Fibroblast of lung (primary cell): ENCODE measurements around the gene CARS1. TPM values are rescaled to one million over a fixed set of nuclear protein-coding genes. Genes with fewer than 3 reads are reported as not detected.

Source experiments
- DNase-seq, 2 donors: peaks; one replicate each; pipeline versions ENCODE4 v3.0.0 to v3.0.0-alpha.2; 2010; ENCODE audit warnings: low read depth in 2 of 2
- H2AFZ ChIP-seq: 2 replicates; pipeline ENCODE4 v1.5.1; 2012; ENCODE audit warnings: low read length, control low read depth, inconsistent platforms
- H3K27ac ChIP-seq: 2 replicates; pipeline ENCODE4 v1.5.1; 2011; ENCODE audit warnings: low read length, control low read depth; ENCODE audit not compliant: insufficient read depth
- H3K27me3 ChIP-seq: 2 replicates; pipeline ENCODE4 v1.5.1; 2011; ENCODE audit warnings: mild to moderate bottlenecking, low read length; ENCODE audit not compliant: control insufficient read depth, insufficient read depth
- H3K36me3 ChIP-seq: 2 replicates; pipeline ENCODE4 v1.5.1; 2011; ENCODE audit warnings: low read length; ENCODE audit not compliant: control insufficient read depth, insufficient read depth
- H3K4me1 ChIP-seq: 2 replicates; pipeline ENCODE4 v1.5.1; 2011; ENCODE audit warnings: low read length; ENCODE audit not compliant: control insufficient read depth, insufficient read depth; ENCODE audit errors: extremely low read depth
- H3K4me2 ChIP-seq: 2 replicates; pipeline ENCODE4 v1.5.1; 2011; ENCODE audit warnings: low read length, control low read depth; ENCODE audit not compliant: insufficient read depth; ENCODE audit errors: extremely low read depth
- H3K4me3 ChIP-seq, 4 experiments: fragments of 200-600 bp in 1 of 4; sonication (generic) in 1 of 4; replicated peaks in 1 of 4; 2 replicates each; pipeline ENCODE4 v1.5.1; 2011 to 2016; ENCODE audit warnings: low read length in 4 of 4, low read depth in 3 of 4, mild to moderate bottlenecking in 3 of 4, control low read depth in 2 of 4, inconsistent platforms in 1 of 4, mixed read lengths in 1 of 4; ENCODE audit not compliant: insufficient read depth in 1 of 4; ENCODE audit errors: control extremely low read depth in 1 of 4
- H3K79me2 ChIP-seq: 2 replicates; pipeline ENCODE4 v1.5.1; 2012; ENCODE audit warnings: mild to moderate bottlenecking, low read length, inconsistent platforms; ENCODE audit not compliant: control insufficient read depth, insufficient read depth
- H3K9ac ChIP-seq: 2 replicates; pipeline ENCODE4 v1.5.1; 2011; ENCODE audit warnings: mild to moderate bottlenecking, low read length, control low read depth; ENCODE audit not compliant: insufficient read depth
- H3K9me3 ChIP-seq: 2 replicates; pipeline ENCODE4 v1.5.1; 2012; ENCODE audit warnings: low read depth, low read length; ENCODE audit not compliant: control insufficient read depth, insufficient read depth
- H4K20me1 ChIP-seq: 2 replicates; pipeline ENCODE4 v1.5.1; 2011; ENCODE audit warnings: low read length; ENCODE audit not compliant: control insufficient read depth, insufficient read depth; ENCODE audit errors: extremely low read depth
- EZH2 ChIP-seq: IDR thresholded peaks from 2 replicates; pipeline ENCODE4 v1.5.1; 2012; ENCODE audit warnings: low read length, control low read depth, mild to moderate bottlenecking; ENCODE audit errors: missing control alignments
- polyA plus RNA-seq, 2 donors: library from polyadenylated mRNA; depleted of rRNA in 1 of 2; stranded (reverse) in 1 of 2; unstranded in 1 of 2; fragments of >200 nt; gene quantifications; 2 replicates each; pipeline ENCODE4 v1.2.1, GENCODE V29; 2011 to 2012; ENCODE audit warnings: missing spikeins in 1 of 2
- total RNA-seq: library from RNA; depleted of rRNA; stranded (reverse); fragments of >200 nt; gene quantifications from 2 replicates; pipeline ENCODE4 v1.2.1, GENCODE V29; 2014
- TF ChIP-seq, protein P1 (sequence below), 2 donors: IDR thresholded peaks in 1 of 2; conservative IDR thresholded peaks in 1 of 2; 1 replicate in 1 of 2; 2 replicates in 1 of 2; pipeline ENCODE4 v1.5.1; 2011 to 2012; ENCODE audit warnings: low read length in 2 of 2, control low read depth in 1 of 2, inconsistent platforms in 1 of 2, low read depth in 1 of 2, mild to moderate bottlenecking in 1 of 2

The CARS1 gene
- total and polyA plus RNA-seq, 2 donors (not counting 1 experiment from before 2014, with no cell fraction given) = 67.5 to 149 TPM

GRCh38 chr11:2996976-2997375 is 60.2 kb downstream of the CARS1 start:
- peaks cover 19% of the 10 kb centered on the region for H3K36me3 ChIP-seq
- peaks cover 5% of the 10 kb centered on the region for H3K4me1 ChIP-seq
- DNase-seq = no peak
- H3K9ac ChIP-seq = no peak overlapping the region
- no peaks in the 10 kb centered on the region for H4K20me1 ChIP-seq
- no peaks in the 10 kb centered on the region for H3K79me2 ChIP-seq
- H3K27me3 ChIP-seq = no peaks in the 10 kb centered on the region
- H2AFZ ChIP-seq = no peak overlapping the region
- H3K27ac ChIP-seq = no peak overlapping the region
- no peaks in the 10 kb centered on the region for H3K9me3 ChIP-seq
- TF ChIP-seq EZH2 = no peak
- TF ChIP-seq, protein P1, sequence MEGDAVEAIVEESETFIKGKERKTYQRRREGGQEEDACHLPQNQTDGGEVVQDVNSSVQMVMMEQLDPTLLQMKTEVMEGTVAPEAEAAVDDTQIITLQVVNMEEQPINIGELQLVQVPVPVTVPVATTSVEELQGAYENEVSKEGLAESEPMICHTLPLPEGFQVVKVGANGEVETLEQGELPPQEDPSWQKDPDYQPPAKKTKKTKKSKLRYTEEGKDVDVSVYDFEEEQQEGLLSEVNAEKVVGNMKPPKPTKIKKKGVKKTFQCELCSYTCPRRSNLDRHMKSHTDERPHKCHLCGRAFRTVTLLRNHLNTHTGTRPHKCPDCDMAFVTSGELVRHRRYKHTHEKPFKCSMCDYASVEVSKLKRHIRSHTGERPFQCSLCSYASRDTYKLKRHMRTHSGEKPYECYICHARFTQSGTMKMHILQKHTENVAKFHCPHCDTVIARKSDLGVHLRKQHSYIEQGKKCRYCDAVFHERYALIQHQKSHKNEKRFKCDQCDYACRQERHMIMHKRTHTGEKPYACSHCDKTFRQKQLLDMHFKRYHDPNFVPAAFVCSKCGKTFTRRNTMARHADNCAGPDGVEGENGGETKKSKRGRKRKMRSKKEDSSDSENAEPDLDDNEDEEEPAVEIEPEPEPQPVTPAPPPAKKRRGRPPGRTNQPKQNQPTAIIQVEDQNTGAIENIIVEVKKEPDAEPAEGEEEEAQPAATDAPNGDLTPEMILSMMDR (conservative IDR thresholded peaks at IDR 0.05 in 1 of 2, IDR thresholded peaks at IDR 0.05 in 1 of 2; ENCODE audit: low read depth in 1 of 2, low read length in 2 of 2) = no peak
- H3K4me2 ChIP-seq = no peak overlapping the region
- H3K4me3 ChIP-seq = no peak overlapping the region

GRCh38 chr11:2995893-2996554 is 61.2 kb downstream of the CARS1 start:
- Histone ChIP-seq H3K27me3 (no peaks in the 10 kb centered on the region), H4K20me1 (no peaks in the 10 kb centered on the region), H3K79me2 (peaks cover 8% of the 10 kb centered on the region), H3K36me3 (peaks cover 9% of the 10 kb centered on the region), H3K9me3 (no peaks in the 10 kb centered on the region), H3K4me2 (no peak overlapping the region), H2AFZ (no peak overlapping the region), H3K4me3 (no peak overlapping the region), H3K4me1 (peaks cover 5% of the 10 kb centered on the region), H3K9ac (no peak overlapping the region), H3K27ac (no peak overlapping the region)
- DNase-seq = no peak
- TF ChIP-seq, protein P1 (conservative IDR thresholded peaks at IDR 0.05 in 1 of 2, IDR thresholded peaks at IDR 0.05 in 1 of 2; ENCODE audit: low read depth in 1 of 2, low read length in 2 of 2) = no peak
- TF ChIP-seq EZH2 = no peak

GRCh38 chr11:2995031-2995561 is 62.1 kb downstream of the CARS1 start:
- peaks cover 3% of the 10 kb centered on the region for H3K36me3 ChIP-seq
- DNase-seq = no peak

More at GRCh38 chr11:2995031-2995561, 62.1 kb downstream of the CARS1 start:
- H3K27me3 ChIP-seq = no peaks in the 10 kb centered on the region
- no peak overlapping the region for H3K4me2 ChIP-seq
- no peaks in the 10 kb centered on the region for H3K9me3 ChIP-seq
- no peak overlapping the region for H3K9ac ChIP-seq
- H4K20me1 ChIP-seq = no peaks in the 10 kb centered on the region
- H3K79me2 ChIP-seq = peaks cover 17% of the 10 kb centered on the region
- H3K4me1 ChIP-seq = no peaks in the 10 kb centered on the region
- no peak overlapping the region for H2AFZ ChIP-seq
- TF ChIP-seq EZH2 = no peak
- TF ChIP-seq, protein P1 (conservative IDR thresholded peaks at IDR 0.05 in 1 of 2, IDR thresholded peaks at IDR 0.05 in 1 of 2; ENCODE audit: low read depth in 1 of 2, low read length in 2 of 2) = no peak
- H3K27ac ChIP-seq = no peak overlapping the region
- H3K4me3 ChIP-seq = no peak overlapping the region
